Muscle layer of colon (tissue), 2 donors: ENCODE measurements around the gene TIPRL.
"Not testable (repeated sequence)": the region's sequence is repeated elsewhere in the genome, so short reads cannot be mapped to it uniquely, and the experiment has no call there.

Experiments used
- H3K27ac ChIP-seq: one replicate; pipeline ENCODE4 v1.7.0; 2013; ENCODE audit warnings: low read depth, mild to moderate bottlenecking, low read length, moderate library complexity
- H3K27me3 ChIP-seq, 2 donors: one replicate each; pipeline ENCODE4 v1.7.0; 2013; ENCODE audit warnings: low read length in 2 of 2, mild to moderate bottlenecking in 2 of 2; ENCODE audit not compliant: insufficient read depth in 2 of 2, control insufficient read depth in 1 of 2
- H3K36me3 ChIP-seq: one replicate; pipeline ENCODE4 v1.7.0; 2013; ENCODE audit warnings: mild to moderate bottlenecking, low read length; ENCODE audit not compliant: insufficient read depth
- H3K4me1 ChIP-seq: one replicate; pipeline ENCODE4 v1.7.0; 2013; ENCODE audit warnings: mild to moderate bottlenecking, low read length; ENCODE audit not compliant: insufficient read depth
- H3K4me3 ChIP-seq, 2 donors: one replicate each; pipeline ENCODE4 v1.7.0; 2013; ENCODE audit warnings: low read length in 2 of 2, low read depth in 1 of 2, mild to moderate bottlenecking in 1 of 2, moderate library complexity in 1 of 2
- H3K9ac ChIP-seq: one replicate; pipeline ENCODE4 v1.7.0; 2013; ENCODE audit warnings: low read length
- H3K9me3 ChIP-seq: one replicate; pipeline ENCODE4 v1.7.0; 2013; ENCODE audit warnings: mild to moderate bottlenecking, low read length
- donor health status: abdominal sarcoma.
- donor health status: Adenocarcinoma of cecum.

Gene TIPRL

DNA sequence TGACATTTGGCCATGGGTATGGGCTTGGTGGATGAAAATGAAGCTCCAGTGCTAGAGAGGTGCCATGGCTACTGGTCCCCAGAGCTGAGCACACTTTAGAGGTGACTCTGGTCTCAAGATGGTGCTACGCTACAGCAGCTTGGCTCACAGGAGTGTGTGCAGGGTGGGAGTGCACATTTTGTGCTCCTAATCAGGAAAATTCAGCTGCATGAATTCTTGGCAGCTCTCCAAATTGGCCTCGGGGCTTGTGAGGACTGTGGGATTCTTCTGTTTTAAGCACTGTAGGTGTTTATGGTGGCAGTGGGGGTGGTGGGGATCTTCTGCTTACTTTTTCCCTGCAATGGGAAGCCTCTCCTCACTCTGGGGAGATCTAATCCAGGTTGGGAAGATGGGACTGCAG is 17.3 kb upstream of the TIPRL start:
- no peaks in the 10 kb centered on the region for H3K36me3 ChIP-seq
- peaks cover 3% of the 10 kb centered on the region for H3K9me3 ChIP-seq

DNA sequence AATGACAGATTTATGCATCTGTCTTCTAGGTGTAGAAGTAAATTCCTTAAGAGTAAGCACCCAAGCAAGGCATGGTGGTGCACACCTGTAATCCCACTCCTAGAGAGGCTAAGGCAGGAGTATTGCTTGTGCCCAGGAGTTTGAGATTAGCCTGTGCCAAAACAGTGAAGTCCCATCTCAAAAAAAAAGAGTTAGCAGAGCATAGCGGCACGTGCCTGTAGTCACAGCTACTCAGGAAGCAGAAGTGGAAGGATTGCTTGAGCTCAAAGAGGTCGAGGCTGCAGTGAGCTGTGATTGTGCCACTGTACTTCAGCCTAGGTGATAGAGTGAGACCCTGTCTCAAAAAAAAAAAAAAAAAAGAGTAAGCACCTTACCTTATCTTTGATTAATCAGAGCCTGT is 15.1 kb upstream of the TIPRL start:
- no peak overlapping the region for H3K4me3 ChIP-seq
- peaks cover 11% of the 10 kb centered on the region for H3K4me1 ChIP-seq
- H3K27ac ChIP-seq, result no peak overlapping the region
- H3K9me3 ChIP-seq, result peaks cover 3% of the 10 kb centered on the region
- no peaks in the 10 kb centered on the region for H3K27me3 ChIP-seq
- no peaks in the 10 kb centered on the region for H3K36me3 ChIP-seq
- no peak overlapping the region for H3K9ac ChIP-seq

More for the DNA sequence above, 17.3 kb upstream of the TIPRL start:
- H3K4me3 ChIP-seq, result no peak overlapping the region
- no peaks in the 10 kb centered on the region for H3K27me3 ChIP-seq
- H3K9ac ChIP-seq, result no peak overlapping the region
- no peak overlapping the region for H3K27ac ChIP-seq
- H3K4me1 ChIP-seq, result no peaks in the 10 kb centered on the region

DNA sequence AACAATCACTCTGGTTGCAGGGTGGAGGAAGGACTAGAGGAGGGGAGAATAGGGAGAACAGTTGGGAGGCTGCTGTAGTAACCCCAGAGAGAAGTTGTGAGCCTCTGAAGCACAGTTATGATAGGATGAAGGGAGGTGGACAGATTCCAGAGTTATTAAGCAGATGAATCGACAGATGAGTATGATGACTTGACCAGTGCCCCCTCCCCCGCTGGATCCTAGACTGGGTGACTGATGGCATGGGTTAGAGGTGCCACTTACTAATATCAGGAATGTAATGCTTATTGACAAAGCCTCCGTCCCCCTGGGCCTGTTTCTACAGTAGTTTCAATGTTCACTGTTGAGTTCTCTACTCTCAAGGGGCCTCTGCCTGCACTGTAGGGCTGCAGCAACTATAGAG is 14.0 kb upstream of the TIPRL start:
- Histone ChIP-seq H3K4me3 (no peak overlapping the region), H3K4me1 (peaks cover 11% of the 10 kb centered on the region), H3K27me3 (no peaks in the 10 kb centered on the region), H3K9me3 (peaks cover 3% of the 10 kb centered on the region), H3K27ac (no peak overlapping the region), H3K36me3 (no peaks in the 10 kb centered on the region), H3K9ac (no peak overlapping the region)

- Histone ChIP-seq H3K27me3 (no peaks in the 10 kb centered on the region), H3K9ac (no peak overlapping the region), H3K4me3 (no peak overlapping the region), H3K9me3 (no peaks in the 10 kb centered on the region), H3K27ac (peak overlapping the region; percentile 19), H3K4me1 (peaks cover 11% of the 10 kb centered on the region), H3K36me3 (no peaks in the 10 kb centered on the region)
These were observed 11.0 kb upstream of the TIPRL start for GRCh38 chr1:168167806-168168205.

- Histone ChIP-seq H3K27me3 (no peaks in the 10 kb centered on the region), H3K36me3 (no peaks in the 10 kb centered on the region), H3K4me1 (peaks cover 11% of the 10 kb centered on the region), H3K27ac (no peak overlapping the region), H3K4me3 (no peak overlapping the region), H3K9me3 (no peaks in the 10 kb centered on the region), H3K9ac (no peak overlapping the region)
These were observed 7.9 kb upstream of the TIPRL start for GRCh38 chr1:168170564-168171508.

GRCh38 chr1:168172250-168172915 is 6.4 kb upstream of the TIPRL start:
- no peak overlapping the region for H3K27ac ChIP-seq
- no peaks in the 10 kb centered on the region for H3K27me3 ChIP-seq
- no peaks in the 10 kb centered on the region for H3K36me3 ChIP-seq
- H3K9ac ChIP-seq, result no peak overlapping the region
- H3K9me3 ChIP-seq, result no peaks in the 10 kb centered on the region
- no peak overlapping the region for H3K4me3 ChIP-seq
- H3K4me1 ChIP-seq, result peaks cover 11% of the 10 kb centered on the region

GRCh38 chr1:168178227-168178637 is 530 bp upstream of the TIPRL start:
- H3K4me1 ChIP-seq, result peaks cover 9% of the 10 kb centered on the region
- H3K27me3 ChIP-seq, result no peaks in the 10 kb centered on the region
- H3K4me3 ChIP-seq, result peak overlapping the region in 1 of 2 donors; percentile 97
- no peak overlapping the region for H3K9ac ChIP-seq
- peak overlapping the region; percentile 83 for H3K27ac ChIP-seq
- H3K36me3 ChIP-seq, result no peaks in the 10 kb centered on the region
- H3K9me3 ChIP-seq, result no peaks in the 10 kb centered on the region

GRCh38 chr1:168179438-168180147 is 831 bp downstream of the TIPRL start:
- H3K9ac ChIP-seq, result peak overlapping the region; percentile 91
- H3K27me3 ChIP-seq, result no peaks in the 10 kb centered on the region
- H3K36me3 ChIP-seq, result no peaks in the 10 kb centered on the region
- H3K4me1 ChIP-seq, result peaks cover 9% of the 10 kb centered on the region
- no peaks in the 10 kb centered on the region for H3K9me3 ChIP-seq
- H3K4me3 ChIP-seq, result peak overlapping the region; percentile 85 to 97
- peak overlapping the region; percentile 83 for H3K27ac ChIP-seq

DNA sequence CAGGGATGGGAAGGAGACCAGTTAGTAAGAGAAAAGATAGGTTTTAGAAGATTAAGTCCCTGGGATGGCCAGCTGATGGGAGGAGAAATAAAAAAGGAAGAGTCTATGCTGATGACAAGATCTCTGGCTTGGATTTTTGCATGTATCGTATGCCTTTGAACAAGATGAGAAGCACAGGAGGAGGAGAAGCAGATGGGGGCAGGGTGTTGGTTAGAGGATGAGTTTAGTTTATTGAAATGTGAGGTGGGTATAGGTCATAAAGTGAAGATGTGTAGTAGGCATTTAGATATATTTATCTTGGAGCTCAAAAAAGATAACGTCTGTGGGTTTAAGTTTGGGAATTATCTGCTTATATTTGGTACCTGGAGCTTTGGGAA is 1.4 kb downstream of the TIPRL start:
- Histone ChIP-seq H3K36me3 (no peaks in the 10 kb centered on the region), H3K27ac (peak overlapping the region; percentile 83), H3K27me3 (no peaks in the 10 kb centered on the region), H3K9me3 (no peaks in the 10 kb centered on the region), H3K9ac (peak overlapping the region; percentile 91), H3K4me3 (peak overlapping the region; percentile 85 to 97), H3K4me1 (peaks cover 9% of the 10 kb centered on the region)

DNA sequence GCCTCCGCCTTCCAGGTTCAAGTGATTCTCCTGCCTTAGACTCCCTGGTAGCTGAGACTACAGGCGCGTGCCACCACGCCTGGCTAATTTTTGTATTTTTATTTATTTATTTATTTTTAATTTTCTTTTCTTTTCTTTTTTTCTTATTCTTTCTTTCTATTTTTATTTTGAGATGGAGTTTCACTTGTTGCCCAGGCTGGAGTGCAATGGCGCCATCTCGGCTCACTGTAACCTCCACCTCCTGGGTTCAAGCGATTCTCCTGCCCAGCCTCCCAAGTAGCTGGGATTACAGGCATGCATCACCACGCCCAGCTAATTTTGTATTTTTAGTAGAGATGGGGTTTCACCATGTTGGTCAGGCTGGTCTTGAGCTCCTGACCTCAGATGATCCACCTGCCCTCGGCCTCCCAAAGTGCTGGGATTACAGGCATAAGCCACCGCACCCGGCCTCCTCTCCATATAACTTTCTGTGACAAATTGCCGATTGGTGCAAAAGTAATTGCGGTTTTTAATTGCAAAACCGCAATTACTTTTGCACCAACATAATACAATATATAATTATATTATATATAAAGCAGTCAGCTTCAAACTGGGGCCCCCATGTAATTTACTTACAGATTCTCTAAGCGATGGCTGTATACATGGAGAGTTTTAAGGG is 2.4 kb downstream of the TIPRL start:
- H3K4me1 ChIP-seq, H3K9me3 ChIP-seq, H3K9ac ChIP-seq, H3K4me3 ChIP-seq, H3K27me3 ChIP-seq, H3K36me3 ChIP-seq, H3K27ac ChIP-seq: not testable (repeated sequence)

- Histone ChIP-seq H3K9ac (no peak overlapping the region), H3K4me3 (no peak overlapping the region), H3K27ac (no peak overlapping the region), H3K27me3 (no peaks in the 10 kb centered on the region), H3K36me3 (peaks cover 7% of the 10 kb centered on the region), H3K9me3 (no peaks in the 10 kb centered on the region), H3K4me1 (no peaks in the 10 kb centered on the region)
These were observed 8.4 kb downstream of the TIPRL start for GRCh38 chr1:168187177-168187576.
